AG08395 (cell line): Measurements from ENCODE around the gene HPGDS.
"Not testable (repeated sequence)": the region's sequence is repeated elsewhere in the genome, so short reads cannot be mapped to it uniquely, and the experiment has no call there.

Experiments used
- DNase-seq: peaks from one replicate; pipeline ENCODE4 v3.0.0; 2012; ENCODE audit warnings: mixed read lengths, low spot score

HPGDS gene

DNA sequence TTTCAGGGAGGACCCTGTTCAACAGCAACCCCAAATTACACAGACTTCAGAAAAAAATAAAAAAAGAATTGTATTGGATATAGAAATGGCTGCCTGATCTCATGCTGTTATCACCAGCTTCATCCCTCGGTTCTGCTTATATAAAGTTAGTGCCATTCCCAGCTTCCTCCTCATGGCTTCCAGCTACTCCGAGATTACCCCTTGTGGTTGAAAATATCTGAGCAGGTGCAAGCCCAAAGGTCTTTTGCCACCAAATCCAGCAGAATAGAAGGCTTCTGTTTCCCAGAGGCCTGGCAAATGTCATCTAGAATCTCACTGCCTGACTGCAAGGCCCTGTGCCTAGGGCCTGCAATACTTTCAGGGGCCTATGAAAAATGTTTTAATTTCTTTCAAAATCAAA is 13.8 kb upstream of the HPGDS start:
- DNase-seq = no peak

DNA sequence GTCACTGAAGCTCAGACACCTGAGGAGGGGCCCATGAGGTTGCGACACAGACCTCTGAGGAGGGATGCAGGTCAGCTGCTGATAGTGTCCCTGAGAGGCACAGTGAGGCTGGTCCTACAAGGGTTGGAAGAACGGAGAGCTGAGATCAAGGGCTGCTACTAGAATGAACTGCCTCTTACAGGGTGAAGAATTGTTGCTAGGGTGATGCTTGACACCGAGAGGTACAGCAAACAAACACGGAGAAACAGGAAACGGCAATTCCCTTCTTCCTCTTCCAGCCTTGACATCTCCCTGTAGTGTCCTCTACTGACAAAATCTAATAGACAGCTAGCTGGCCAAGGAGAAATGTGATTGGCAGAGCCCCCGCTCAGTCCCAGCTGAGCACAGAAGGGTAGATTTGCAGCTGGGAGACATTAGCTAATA is 11.8 kb upstream of the HPGDS start:
- no peak for DNase-seq

DNA sequence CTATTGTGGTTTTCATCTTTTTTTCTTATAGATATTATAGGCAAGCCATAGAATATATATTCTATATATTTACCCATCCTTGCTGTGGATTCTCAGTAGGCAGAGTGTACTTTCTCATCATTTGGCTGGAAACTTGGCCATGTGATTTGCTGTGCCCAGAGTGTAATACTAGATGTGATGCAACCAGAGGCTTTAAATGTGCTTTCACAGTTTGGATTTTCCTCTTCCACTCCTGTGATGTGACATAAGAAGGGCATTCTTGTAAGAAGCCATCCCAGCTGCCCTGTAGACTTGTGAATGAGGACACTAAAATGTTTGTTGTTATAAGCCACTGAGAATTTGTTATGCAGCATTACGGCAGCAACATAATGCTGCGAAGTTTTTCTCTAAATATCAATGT is 10.4 kb upstream of the HPGDS start:
- DNase-seq = no peak

DNA sequence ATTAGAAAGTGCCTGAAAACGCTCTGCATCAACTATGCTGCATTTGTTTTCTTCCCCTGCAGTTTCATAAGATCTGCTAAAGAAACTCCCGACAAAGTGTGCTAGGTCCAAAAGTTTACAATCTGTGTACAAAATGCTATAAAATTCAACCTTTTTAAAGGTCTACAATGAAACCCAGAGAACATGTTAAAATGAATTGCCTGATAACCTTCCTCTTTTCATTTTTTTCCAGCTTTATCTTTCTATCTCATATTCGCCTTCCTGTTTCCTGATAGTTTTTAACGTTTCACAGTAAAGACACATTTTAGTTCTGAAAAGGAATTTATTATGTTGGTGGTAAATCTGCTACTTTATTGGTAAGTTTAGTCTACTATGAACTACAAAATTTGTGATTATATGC is 9.5 kb upstream of the HPGDS start:
- no peak for DNase-seq

DNA sequence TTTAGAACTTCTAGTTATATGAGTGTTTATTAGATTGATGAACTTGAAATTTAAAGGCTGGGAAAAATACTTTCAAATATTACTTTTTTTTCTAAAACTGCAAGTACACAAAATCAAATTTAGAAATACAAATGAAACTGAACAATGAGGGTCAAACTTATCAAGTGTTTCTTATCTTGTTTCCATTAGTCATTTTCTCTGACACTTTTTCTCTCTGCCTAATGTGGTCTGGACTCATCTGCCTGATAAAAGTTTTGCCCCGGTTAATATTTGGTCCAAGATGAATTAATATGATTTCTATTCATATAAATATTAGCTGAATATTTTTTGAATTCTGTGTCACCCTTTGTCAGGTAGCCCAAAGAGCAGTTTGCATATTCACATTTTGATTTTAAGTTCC is 8.7 kb upstream of the HPGDS start:
- DNase-seq = no peak

DNA sequence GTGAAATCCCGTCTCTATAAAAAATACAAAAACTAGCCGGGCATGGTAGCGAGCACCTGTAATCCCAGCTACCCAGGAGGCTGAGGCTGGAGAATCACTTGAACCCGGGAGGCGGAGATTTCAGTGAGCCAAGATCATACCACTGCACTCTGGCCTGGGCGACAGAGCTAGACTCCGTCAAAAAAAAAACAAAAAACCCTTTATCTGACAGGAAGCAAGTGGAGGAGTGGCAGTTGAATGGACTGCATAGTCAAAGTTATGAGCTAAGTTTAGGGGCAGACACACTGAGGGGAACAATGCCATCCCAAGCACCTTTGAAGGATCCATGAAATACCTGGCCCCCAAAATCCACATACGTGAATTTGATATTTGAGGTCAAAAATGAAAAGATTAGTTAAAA is 7.5 kb upstream of the HPGDS start:
- DNase-seq = no peak

DNA sequence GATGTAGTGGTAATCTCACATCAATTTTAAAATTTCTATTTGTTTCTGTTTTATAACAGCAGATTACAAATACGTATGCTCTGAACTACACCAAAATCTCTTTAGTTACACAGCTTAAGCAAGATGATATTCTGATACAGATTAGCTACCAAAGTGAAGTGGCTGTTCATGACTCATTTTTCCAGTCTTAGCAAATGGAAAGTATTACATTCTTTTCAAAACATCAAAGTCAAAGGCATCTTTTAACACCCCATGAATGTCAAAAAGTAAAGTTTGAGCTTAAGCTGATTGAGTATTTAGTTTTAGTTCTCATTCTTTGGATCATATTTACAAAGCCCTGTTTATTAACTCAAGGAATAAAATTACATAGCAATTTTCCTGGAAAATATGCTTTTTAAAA is 6.6 kb upstream of the HPGDS start:
- DNase-seq = no peak

DNA sequence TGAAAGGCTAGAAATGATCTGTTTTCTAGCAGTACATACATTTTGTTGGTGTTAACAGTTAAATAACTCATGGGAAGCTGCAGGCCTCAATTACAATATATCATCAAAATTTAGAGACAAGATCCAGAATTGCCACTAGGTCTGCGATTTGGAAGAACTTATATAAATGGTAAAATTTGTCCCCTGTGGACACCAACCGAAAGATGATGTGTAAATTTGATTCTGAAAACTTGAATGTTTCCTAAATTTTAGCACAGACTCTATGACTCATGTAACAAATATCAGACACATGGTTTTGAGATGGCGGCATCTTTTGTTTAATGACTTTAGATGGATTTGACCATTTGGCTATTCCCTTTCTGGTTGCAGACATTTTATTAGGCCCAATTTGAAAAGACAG is 6.0 kb upstream of the HPGDS start:
- DNase-seq = no peak

DNA sequence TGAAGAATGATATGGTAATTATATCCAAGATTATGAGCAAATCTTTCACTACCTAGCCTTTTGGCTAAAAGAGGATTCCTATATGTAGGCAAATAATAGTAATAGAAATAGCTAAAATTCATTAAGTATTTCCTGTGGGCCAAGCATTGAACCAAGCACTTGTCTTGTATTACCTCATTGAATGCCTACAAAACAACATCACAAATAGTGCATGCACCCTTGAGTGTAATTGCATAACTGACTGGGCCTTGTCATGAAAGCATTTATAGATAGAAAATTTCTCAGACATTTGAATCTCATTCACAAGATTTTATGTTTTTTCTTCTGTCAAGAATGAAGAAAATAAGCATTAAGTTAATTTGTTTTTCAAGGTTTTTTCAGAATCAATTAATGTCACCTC is 3.9 kb upstream of the HPGDS start:
- DNase-seq = no peak

DNA sequence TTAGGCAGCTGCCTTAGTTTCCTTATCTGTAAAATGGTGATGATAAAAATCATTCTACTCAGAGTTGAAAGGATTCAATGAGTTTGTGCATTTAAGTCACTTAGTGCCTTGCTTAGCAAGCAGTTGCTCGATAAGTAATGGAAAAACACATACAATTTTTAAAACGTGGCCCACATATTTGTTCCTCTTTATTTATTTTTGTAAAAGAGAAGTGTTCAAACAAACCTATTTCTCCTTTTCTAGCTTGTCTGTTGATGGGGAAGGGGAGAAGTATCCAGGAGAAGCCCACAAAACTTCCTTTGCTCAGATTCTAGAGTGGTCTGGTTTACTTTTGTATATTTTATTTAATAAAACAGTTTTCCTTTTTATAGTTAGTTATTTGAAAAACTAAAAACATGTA is 3.3 kb upstream of the HPGDS start:
- no peak for DNase-seq

DNA sequence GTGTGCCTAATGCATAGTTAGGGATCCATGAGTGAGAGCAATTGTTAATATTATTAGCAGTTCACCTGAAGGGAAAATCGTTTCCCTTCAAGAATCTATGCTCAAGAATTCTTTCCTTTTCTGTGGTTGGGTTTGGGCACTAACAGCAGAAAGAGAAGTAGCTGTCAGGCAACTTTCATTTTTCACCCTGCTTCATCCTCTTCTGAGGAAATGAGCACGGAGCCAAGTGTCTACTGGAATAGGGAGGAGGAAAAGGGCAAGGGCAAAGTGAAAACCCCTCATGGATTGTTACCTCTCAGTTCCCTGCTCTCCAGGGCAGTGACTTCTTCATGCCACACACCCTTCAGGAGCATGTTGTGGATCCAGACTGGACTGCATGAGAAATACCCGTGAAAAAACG is 2.6 kb upstream of the HPGDS start:
- no peak for DNase-seq

DNA sequence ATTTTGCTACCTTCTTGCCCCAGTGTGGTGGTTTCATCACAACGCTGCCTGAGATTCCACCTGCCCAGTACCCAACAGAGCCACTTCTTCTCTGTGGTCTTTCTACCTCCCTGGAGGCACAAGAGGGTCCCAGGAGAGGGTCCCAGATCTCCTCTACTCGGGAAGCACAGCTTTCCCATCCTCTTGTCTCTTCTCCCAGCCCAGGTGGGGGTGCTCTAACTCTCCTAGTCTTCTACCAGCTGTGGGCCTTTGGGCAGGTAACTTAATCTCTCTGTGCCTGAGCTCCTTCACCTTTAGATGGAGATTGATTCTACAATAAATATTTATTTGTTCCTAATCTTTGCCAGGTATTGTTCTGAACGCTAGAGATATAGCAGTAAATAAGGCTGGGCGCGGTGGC is 1.8 kb upstream of the HPGDS start:
- no peak for DNase-seq

DNA sequence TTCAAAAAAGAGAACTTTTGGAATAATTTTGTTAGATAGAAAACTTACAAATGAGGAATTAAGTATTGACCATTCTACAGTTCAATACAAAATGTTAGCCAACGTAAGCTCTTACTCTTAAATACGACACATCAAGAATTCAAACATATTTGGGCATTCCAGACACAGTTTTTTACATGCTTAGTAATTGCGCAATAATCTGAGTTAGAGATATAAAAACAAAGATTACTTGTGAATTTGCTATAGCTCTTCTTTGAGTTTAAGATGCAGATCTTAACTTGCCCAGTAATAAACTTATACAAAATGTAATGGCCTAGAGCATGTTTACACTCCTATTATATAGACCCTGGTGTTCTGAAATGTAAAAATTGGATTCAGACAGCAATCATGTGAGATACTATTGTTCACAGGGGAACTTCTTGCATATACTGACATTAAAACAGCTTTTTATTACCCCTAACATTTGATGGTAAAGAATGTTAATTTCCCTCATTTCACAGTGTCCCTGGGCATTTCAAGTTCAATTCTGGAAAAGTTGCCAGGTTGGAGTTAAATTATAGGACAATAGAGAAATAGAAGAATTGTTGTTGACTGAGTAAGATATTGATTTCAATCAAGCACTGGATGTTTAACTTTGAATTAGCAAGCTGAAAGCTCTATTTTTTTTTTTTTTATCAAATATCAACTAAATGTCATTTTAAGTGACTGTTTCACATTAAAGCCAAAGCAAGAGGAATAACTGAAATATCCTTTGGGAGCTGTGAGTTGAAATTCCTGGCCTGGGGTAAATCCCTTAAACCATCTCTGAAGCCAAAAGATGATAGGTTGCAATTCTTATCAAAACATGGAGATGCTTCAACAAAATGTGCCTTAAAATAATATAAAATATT is 910 bp downstream of the HPGDS start:
- no peak for DNase-seq

DNA sequence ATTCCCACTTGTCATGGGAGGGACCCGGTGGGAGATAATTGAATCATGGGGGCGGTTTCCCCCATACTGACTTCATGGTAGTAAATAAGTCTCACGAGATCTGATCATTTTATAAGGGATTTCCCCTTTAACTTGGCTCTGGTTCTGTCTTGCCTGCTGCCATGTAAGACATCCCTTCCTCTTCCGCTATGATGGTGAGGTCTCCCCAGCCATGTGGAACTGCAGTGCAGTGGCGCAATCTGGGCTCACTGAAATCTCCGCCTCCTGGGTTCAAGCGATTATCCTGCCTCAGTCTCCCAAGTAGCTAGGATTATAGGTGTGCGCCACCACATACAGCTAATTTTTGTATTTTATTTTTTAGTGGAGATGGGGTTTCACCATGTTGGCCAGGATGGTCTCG is 2.9 kb downstream of the HPGDS start:
- no peak for DNase-seq

DNA sequence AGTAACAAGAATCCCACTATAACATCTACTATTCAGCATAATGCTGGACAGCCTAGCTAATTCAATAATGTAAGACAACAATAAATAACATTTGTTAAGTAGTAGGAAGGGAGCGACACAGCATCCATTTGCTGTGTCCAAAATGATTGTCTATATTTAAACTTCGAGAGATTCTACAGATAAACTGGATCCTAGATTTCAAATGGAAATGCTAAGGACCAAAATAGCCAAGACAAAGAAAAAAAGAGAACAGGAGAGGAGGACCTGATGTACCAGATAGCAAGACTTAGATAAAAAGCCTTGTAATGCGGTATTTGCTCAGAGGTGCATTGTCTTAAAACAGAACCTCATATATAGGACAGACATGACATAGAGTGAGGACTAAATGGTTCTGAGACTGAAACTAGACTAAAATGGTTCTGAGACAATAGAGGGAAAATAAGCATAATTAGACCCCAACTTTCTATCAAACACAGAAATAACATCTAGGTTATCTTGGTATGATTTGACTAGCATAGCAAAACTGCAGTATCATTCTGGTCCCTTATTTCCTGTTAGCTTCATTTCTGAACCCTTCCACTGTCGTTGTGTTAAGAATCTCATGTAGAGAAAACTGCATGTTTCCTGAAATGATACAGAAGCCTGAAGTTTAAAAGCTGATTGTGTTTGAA is 3.8 kb downstream of the HPGDS start:
- DNase-seq = no peak

DNA sequence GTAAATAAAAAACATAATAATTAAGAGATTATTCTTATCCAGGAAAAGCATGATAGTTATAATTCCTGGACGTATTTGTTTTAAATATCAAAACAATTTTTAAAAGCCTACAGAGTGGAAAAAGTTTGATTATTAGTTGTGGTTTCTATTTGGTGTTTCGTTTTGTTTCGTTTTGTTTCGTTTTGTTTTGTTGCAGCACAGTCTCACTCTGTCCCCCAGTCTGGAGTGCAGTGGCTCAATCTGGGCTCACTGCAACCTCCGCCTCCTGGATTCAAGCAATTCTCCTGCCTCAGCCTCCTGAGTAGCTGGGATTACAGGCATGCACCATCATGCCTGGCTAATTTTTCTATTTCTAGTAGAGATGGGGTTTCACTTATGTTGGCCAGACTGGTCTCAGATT is 5.8 kb downstream of the HPGDS start:
- DNase-seq = not testable (repeated sequence)

DNA sequence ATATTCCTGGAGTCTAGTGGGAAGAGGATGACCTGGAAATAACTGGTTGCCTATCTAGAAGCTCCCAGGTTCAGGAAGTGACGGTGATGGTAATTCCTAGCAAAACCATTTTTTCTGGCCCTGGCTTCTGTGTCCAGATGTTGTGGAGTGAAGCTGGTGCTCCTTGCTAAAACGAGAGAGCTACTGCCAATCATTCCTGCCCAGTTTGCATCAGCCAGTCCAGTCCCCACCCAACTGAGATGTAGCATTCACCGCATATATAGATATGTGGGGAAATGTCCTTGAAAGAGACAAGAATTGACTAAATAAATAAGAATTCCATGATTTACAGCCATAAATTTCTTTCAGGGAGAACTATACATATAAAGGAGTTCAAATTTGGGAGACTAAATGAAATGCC is 6.3 kb downstream of the HPGDS start:
- no peak for DNase-seq

DNA sequence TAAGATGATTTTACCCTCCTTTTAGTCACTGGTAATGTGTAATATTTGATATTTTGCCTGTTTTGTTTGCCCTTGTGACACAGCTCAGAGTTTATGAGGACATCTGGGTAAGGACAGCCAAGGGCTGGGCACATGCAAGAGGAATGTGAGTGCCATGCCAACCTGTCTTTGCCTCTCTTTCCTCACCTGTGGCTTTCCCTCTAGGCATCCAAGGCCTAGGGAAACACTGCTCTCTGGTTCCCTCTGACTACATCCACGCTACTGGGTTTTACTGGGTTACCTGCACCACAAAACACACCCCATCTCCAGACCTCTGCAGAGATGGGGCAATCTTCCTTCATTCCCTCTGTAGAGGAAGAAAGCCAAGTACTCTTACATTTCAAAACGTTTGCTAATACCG is 7.7 kb downstream of the HPGDS start:
- DNase-seq = no peak

DNA sequence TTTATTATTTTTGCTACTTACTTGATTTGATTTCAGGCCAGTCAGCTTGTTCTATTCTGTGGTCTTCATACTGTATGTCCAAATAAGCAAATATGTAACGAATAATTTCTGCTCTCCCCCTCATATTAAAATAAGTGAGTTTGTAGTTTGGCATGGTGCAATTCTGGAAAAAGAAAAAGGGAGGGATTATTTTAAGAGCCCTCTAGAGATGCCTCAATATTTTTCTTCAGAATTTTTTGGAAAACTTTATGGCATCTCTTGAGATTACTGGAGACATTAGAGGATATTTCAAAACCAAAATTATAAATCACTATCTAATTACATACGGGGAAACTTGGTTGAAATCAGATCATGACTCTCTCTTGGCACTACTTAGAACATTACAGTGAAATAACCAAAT is 8.2 kb downstream of the HPGDS start:
- no peak for DNase-seq

DNA sequence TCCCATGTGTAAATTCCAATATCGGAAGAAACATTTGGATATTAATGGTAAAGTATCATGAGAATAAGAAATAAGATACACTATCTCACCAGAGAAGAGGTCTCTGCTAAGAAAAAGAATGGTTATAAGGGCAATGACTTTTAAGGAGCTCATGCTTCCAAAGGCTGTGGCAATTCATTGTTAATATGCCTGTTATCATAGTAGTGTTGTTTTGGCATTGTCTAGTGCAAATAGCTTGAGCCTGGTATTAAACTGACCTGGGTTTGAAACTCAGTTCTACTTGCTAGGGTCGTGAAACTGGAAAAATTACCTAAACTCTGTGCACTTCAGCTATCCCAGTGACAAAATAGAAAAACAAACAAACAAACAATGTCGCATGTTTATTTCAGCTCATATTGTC is 8.8 kb downstream of the HPGDS start:
- DNase-seq = no peak

DNA sequence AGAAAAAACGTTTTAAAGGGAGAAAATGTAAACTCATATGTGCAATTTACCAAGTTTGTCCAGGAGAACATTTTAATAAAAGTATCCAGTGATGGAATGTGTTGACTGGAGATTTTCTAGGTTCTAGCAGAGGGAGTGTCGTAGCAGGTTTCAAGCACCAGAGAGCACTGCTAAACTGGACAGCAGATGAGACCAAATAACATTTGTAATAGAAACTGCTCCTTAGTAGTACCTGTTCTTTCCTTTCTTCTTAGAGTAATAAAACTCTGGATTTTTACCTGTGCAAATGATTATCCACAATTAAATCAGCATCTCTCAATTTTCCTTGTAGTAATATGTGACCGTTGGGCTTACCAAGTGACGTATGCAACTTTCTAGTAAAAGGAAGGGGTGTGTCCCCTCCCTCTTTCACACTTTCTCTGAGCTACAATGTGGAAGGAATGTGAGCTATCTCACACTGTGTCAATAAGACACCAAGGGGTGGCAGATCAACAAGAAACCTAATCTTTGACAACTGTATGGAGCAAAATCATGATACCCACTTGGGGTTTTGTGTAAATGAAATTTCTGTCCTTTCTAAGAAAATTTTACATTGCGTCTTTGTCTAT is 9.5 kb downstream of the HPGDS start:
- no peak for DNase-seq

DNA sequence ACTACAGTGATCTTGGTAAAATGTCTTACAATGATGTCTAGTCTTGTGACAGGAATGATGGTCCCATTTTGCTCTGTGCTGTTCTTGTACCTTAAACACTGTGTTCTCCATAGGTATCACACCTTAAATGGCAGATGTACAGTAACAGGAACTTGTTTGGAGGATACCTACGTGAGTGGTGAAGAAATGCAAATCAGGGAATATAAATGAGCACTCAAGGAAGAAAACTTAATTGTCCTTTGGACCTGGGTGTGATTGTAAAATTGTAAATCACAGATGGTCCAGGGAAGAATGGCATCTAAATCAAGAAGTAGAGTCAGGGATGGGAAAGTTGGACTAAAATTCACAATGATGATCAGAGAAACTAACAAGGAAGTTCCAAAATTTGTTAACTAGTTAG is 12.7 kb downstream of the HPGDS start:
- no peak for DNase-seq

DNA sequence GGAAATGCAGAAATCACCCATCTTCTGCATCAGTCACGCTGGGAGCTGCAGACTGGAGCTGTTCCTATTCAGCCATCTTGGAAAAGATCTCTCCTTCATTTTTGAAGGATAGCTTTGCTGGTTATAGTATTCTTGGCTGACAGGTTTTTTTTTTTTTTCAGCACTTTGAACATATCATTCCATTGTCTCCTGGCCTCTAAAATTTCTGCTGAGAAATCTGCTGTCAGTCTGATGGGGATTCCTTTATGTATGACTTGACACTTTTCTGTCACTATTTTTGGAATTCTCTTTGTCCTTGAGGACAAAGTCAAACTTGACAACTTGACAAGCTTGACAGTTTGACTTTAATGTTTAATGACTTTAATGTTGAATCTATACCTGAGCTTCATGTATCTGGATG is 16.8 kb downstream of the HPGDS start:
- DNase-seq = no peak
